Keratinocyte (primary cell): ENCODE data around the gene RBP4. TPM values are rescaled to one million over a fixed set of nuclear protein-coding genes. Genes with fewer than 3 reads are reported as not detected.

Source experiments
- DNase-seq: peaks from one replicate; pipeline ENCODE4 v3.0.0-alpha.2; 2011; ENCODE audit warnings: low read depth, missing footprints, low spot score
- FAIRE-seq: peaks from 2 replicates; lab custom pipeline; 2011; peaks lifted over from hg19 to GRCh38; lab: Jason Lieb, UNC
- H2AFZ ChIP-seq: 2 replicates; pipeline ENCODE4 v1.6.0; 2012; ENCODE audit warnings: low read length, control low read depth, inconsistent platforms; ENCODE audit not compliant: control insufficient read depth
- H3K27ac ChIP-seq: 2 replicates; pipeline ENCODE4 v1.5.1; 2011; ENCODE audit warnings: low read length; ENCODE audit not compliant: control insufficient read depth, insufficient read depth
- H3K27me3 ChIP-seq: 3 replicates; pipeline ENCODE4 v1.6.0; 2011; ENCODE audit warnings: low read length; ENCODE audit not compliant: control insufficient read depth, insufficient read depth; ENCODE audit errors: extremely low read depth
- H3K36me3 ChIP-seq, 2 experiments: 2 replicates in 1 of 2; 3 replicates in 1 of 2; pipeline ENCODE4 v1.5.1; 2011; ENCODE audit warnings: low read length in 2 of 2, mild to moderate bottlenecking in 1 of 2; ENCODE audit not compliant: control insufficient read depth in 2 of 2, insufficient read depth in 2 of 2; ENCODE audit errors: extremely low read depth in 1 of 2
- H3K4me1 ChIP-seq: 3 replicates; pipeline ENCODE4 v1.5.1; 2011; ENCODE audit warnings: low read length; ENCODE audit not compliant: control insufficient read depth, insufficient read depth; ENCODE audit errors: extremely low read depth
- H3K4me2 ChIP-seq: 3 replicates; pipeline ENCODE4 v1.6.0; 2011; ENCODE audit warnings: low read depth, low read length; ENCODE audit not compliant: control insufficient read depth, insufficient read depth; ENCODE audit errors: extremely low read depth
- H3K4me3 ChIP-seq, 3 experiments: fragments of 200-600 bp in 1 of 3; sonication (generic) in 1 of 3; 2 replicates in 2 of 3; 3 replicates in 1 of 3; pipeline ENCODE4 v1.5.1; 2011 to 2016; ENCODE audit warnings: low read length in 3 of 3, mild to moderate bottlenecking in 3 of 3, control low read depth in 2 of 3, inconsistent platforms in 1 of 3, low read depth in 1 of 3, mixed read lengths in 1 of 3, mixed run types in 1 of 3, moderate library complexity in 1 of 3; ENCODE audit not compliant: control insufficient read depth in 2 of 3, insufficient read depth in 2 of 3; ENCODE audit errors: extremely low read depth in 1 of 3
- H3K79me2 ChIP-seq: 2 replicates; pipeline ENCODE4 v1.6.0; 2012; ENCODE audit warnings: low read length; ENCODE audit not compliant: control insufficient read depth, insufficient read depth
- H3K9ac ChIP-seq: 3 replicates; pipeline ENCODE4 v1.6.0; 2011; ENCODE audit warnings: low read length; ENCODE audit not compliant: control insufficient read depth, insufficient read depth; ENCODE audit errors: extremely low read depth
- H3K9me1 ChIP-seq: 3 replicates; pipeline ENCODE4 v1.6.0; 2011; ENCODE audit warnings: low read length; ENCODE audit not compliant: control insufficient read depth, insufficient read depth; ENCODE audit errors: extremely low read depth
- H3K9me3 ChIP-seq: 2 replicates; pipeline ENCODE4 v1.5.1; 2012; ENCODE audit warnings: low read depth, low read length; ENCODE audit not compliant: control insufficient read depth
- H4K20me1 ChIP-seq: 3 replicates; pipeline ENCODE4 v1.6.0; 2011; ENCODE audit warnings: low read length; ENCODE audit not compliant: control insufficient read depth, insufficient read depth; ENCODE audit errors: extremely low read depth
- CTCF ChIP-seq, 3 experiments: IDR thresholded peaks in 1 of 3; conservative IDR thresholded peaks in 1 of 3; optimal IDR thresholded peaks in 1 of 3; 2 replicates in 2 of 3; 3 replicates in 1 of 3; pipeline versions ENCODE3 to v1.5.1; 2011; ENCODE audit warnings: low read length in 3 of 3, mild to moderate bottlenecking in 3 of 3, moderate library complexity in 2 of 3, control low read depth in 1 of 3, inconsistent platforms in 1 of 3; ENCODE audit not compliant: insufficient read depth in 2 of 3; ENCODE audit errors: extremely low read depth in 1 of 3
- EZH2 ChIP-seq: IDR thresholded peaks from one replicate; pipeline ENCODE4 v1.6.1; 2012; ENCODE audit warnings: inconsistent platforms, mild to moderate bottlenecking, low read length, moderate library complexity
- dilution Hi-C: fragments of 300-500 bp; cut with MboI; formaldehyde crosslinking; loops from one replicate; pipeline ENCODE4 v1.7.0; 2020; ENCODE audit warnings: low sequenced_read_pairs; ENCODE audit not compliant: extremely low pct_ligation_motif_present
- polyA plus RNA-seq, 5 experiments: library from polyadenylated mRNA; depleted of rRNA in 3 of 5; stranded (reverse) in 3 of 5; stranded (forward) in 1 of 5; unstranded in 1 of 5; fragments of >200 nt; gene quantifications; 1 replicate in 1 of 5; 2 replicates in 3 of 5; 3 replicates in 1 of 5; pipeline versions ENCODE4 v1.2.1 to v1.2.3, GENCODE V29; 2011 to 2012; ENCODE audit warnings: missing spikeins in 2 of 5, low read depth in 1 of 5, low replicate concordance in 1 of 5

RBP4 gene
- polyA plus RNA-seq, 1 donor (not counting 4 experiments of a cell fraction or from before 2014, with no cell fraction given): not detected

DNA sequence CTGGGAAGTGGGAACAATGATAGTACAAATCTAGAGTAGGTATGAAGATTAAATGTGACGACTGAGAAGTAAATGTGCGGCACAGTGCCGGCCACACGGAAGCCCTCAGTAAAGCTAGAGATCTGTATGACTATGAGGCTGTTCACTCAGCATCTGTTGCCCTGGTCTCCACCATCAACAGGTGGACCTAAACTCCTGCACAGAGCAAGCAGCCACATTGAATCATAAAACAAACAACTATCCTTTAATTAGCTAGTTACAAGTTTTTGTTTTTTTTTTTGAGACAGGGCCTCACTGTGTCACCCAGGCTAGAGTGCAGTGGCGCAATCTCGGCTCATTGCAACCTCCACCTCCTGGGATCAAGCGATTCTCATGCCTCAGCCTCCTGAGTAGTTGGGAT, 16.6 kb downstream of the RBP4 start:
- no peaks in the 10 kb centered on the region for H3K27me3 ChIP-seq

DNA sequence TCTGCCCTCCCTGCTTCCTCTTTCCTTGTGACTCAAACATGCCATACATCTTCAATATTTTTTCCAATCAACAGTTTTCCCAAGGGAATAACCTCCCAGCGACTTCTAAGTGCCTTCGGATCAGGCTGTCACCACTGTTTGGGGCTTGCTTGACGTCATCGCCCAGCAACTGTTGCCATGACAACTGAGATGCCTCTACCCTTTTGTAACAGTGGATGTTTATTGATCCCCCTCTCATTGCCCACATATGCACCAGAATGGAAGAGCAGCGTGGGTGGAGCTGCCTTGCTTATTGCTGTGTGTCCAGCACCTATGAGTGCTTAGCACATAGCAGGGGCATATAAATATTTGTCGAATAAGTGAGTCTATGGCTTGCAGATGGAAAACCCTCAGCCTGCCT, 20.2 kb downstream of the RBP4 start:
- TF ChIP-seq EZH2 (no peak), CTCF (optimal IDR thresholded peaks at IDR 0.05 in 1 of 3, IDR thresholded peaks at IDR 0.05 in 1 of 3, conservative IDR thresholded peaks at IDR 0.05 in 1 of 3; ENCODE audit: extremely low read depth in 1 of 3, insufficient read depth in 2 of 3, low read length in 3 of 3) (no peak)
- Histone ChIP-seq H2AFZ (no peak overlapping the region), H3K36me3 (no peaks in the 10 kb centered on the region), H3K4me3 (no peak overlapping the region), H3K4me2 (no peak overlapping the region), H3K9me1 (peaks cover 2% of the 10 kb centered on the region), H4K20me1 (no peaks in the 10 kb centered on the region), H3K9me3 (no peaks in the 10 kb centered on the region), H3K9ac (no peak overlapping the region), H3K4me1 (peaks cover 15% of the 10 kb centered on the region), H3K79me2 (no peaks in the 10 kb centered on the region), H3K27ac (no peak overlapping the region), H3K27me3 (no peaks in the 10 kb centered on the region)
- DNase-seq: no peak
- dilution Hi-C loops: no loop called here
- no peak for FAIRE-seq

More for the DNA sequence above, 16.6 kb downstream of the RBP4 start:
- TF ChIP-seq CTCF (optimal IDR thresholded peaks at IDR 0.05 in 1 of 3, IDR thresholded peaks at IDR 0.05 in 1 of 3, conservative IDR thresholded peaks at IDR 0.05 in 1 of 3; ENCODE audit: extremely low read depth in 1 of 3, insufficient read depth in 2 of 3, low read length in 3 of 3) (no peak), EZH2 (no peak)
- Histone ChIP-seq H3K9me1 (no peaks in the 10 kb centered on the region), H3K27ac (no peak overlapping the region), H3K9ac (no peak overlapping the region), H3K9me3 (no peaks in the 10 kb centered on the region), H3K4me3 (no peak overlapping the region), H3K4me1 (no peaks in the 10 kb centered on the region), H2AFZ (no peak overlapping the region), H3K4me2 (no peak overlapping the region), H4K20me1 (no peaks in the 10 kb centered on the region), H3K36me3 (no peaks in the 10 kb centered on the region), H3K79me2 (no peaks in the 10 kb centered on the region)
- dilution Hi-C loops: no loop called here
- FAIRE-seq (no peak), DNase-seq (no peak)
